ENCODE measurements around the gene RAB3B. TPM values are rescaled to one million over a fixed set of nuclear protein-coding genes. Genes with fewer than 3 reads are reported as not detected.

The RAB3B gene
- total and polyA plus RNA-seq, 5 donors: 0.02 to 0.06 TPM; not detected in 3

DNA sequence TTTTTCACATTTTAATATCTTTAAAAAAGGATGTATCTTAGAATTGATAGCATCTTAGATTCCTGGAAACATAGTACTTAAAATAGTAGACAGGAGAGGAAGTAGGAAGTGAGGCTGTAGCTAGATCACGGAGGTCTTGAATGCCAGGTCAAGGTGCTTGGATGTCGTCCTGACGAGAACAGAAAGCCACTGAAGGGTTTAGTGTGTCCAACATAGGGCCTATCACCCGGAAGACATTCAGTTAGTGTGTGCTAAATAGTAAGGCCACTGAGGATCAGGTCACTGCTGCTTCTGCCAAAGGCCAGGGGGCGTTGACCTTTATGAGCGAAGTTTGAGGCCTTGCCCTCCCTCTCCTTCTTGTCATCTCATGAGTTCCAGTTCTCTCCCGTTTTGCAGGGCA lies 35.7 kb downstream of the RAB3B start:
- ATAC-seq (no peak), DNase-seq (no peak)
- H3K4me1 ChIP-seq (ENCODE audit: control insufficient read depth, insufficient read depth, low read length): no peaks in the 10 kb centered on the region
- WGBS: 77% methylated on average over 7 of the region's 7 CpGs
- no peak overlapping the region for H3K27ac ChIP-seq (ENCODE audit: low read length)
- no peaks in the 10 kb centered on the region for H3K9me3 ChIP-seq (ENCODE audit: control insufficient read depth, low read length)
- H3K27me3 ChIP-seq (ENCODE audit: control insufficient read depth, insufficient read depth): no peaks in the 10 kb centered on the region
- intact Hi-C loops (cut with DNase I): no loop called here
- no peak overlapping the region for H3K4me3 ChIP-seq (ENCODE audit: low read length)

DNA sequence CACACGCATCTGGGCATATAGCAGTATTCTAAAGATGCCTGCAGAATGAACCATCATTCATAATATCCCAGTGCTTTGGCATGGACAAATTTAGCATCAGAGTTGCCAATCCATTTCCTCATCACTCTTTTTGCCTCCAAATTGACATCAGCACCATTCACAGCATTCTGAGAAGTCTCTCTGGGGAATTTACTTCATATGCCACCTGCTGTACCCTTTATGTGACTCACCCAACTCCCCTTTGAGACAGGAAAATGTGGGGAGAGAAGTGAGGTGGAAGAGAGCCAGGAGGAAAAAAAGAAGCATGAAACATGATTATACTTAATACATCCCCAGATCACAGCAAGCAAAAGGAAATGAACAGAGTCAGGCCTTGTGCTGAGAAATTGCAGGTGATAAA lies 37.4 kb downstream of the RAB3B start:
- Histone ChIP-seq H3K27ac (ENCODE audit: low read length) (no peak overlapping the region), H3K4me3 (ENCODE audit: low read length) (no peak overlapping the region), H3K27me3 (ENCODE audit: control insufficient read depth, insufficient read depth) (no peaks in the 10 kb centered on the region), H3K9me3 (ENCODE audit: control insufficient read depth, low read length) (no peaks in the 10 kb centered on the region), H3K4me1 (ENCODE audit: control insufficient read depth, insufficient read depth, low read length) (no peaks in the 10 kb centered on the region)
- WGBS: 89% methylated on average over 1 of the region's 1 CpG
- intact Hi-C loops (cut with DNase I): no loop called here
- no peak for ATAC-seq
- DNase-seq: no peak

- ATAC-seq: no peak
- intact Hi-C loops (cut with DNase I): no loop called here
- DNase-seq: no peak
- Histone ChIP-seq H3K4me1 (ENCODE audit: control insufficient read depth, insufficient read depth, low read length) (no peaks in the 10 kb centered on the region), H3K4me3 (ENCODE audit: low read length) (no peak overlapping the region), H3K9me3 (ENCODE audit: control insufficient read depth, low read length) (no peaks in the 10 kb centered on the region), H3K27ac (ENCODE audit: low read length) (no peak overlapping the region), H3K27me3 (ENCODE audit: control insufficient read depth, insufficient read depth) (no peaks in the 10 kb centered on the region)
- 47% methylated on average over 1 of the region's 1 CpG for WGBS
Observed at GRCh38 chr1:51952638-51953037, 37.9 kb downstream of the RAB3B start.

GRCh38 chr1:51950701-51951100 lies 39.8 kb downstream of the RAB3B start:
- Histone ChIP-seq H3K4me3 (ENCODE audit: low read length) (no peak overlapping the region), H3K27me3 (ENCODE audit: control insufficient read depth, insufficient read depth) (no peaks in the 10 kb centered on the region), H3K4me1 (ENCODE audit: control insufficient read depth, insufficient read depth, low read length) (no peaks in the 10 kb centered on the region), H3K27ac (ENCODE audit: low read length) (no peak overlapping the region), H3K9me3 (ENCODE audit: control insufficient read depth, low read length) (no peaks in the 10 kb centered on the region)
- no peak for DNase-seq
- intact Hi-C loops (cut with DNase I): no loop called here
- ATAC-seq: no peak
- WGBS: 62% methylated on average over 4 of the region's 4 CpGs

- no peaks in the 10 kb centered on the region for H3K4me1 ChIP-seq (ENCODE audit: control insufficient read depth, insufficient read depth, low read length)
- no peak overlapping the region for H3K27ac ChIP-seq (ENCODE audit: low read length)
- no peak for ATAC-seq
- DNase-seq: no peak
- no peaks in the 10 kb centered on the region for H3K9me3 ChIP-seq (ENCODE audit: control insufficient read depth, low read length)
- no peaks in the 10 kb centered on the region for H3K27me3 ChIP-seq (ENCODE audit: control insufficient read depth, insufficient read depth)
- no peak overlapping the region for H3K4me3 ChIP-seq (ENCODE audit: low read length)
- WGBS: 80% methylated on average over 9 of the region's 9 CpGs
- intact Hi-C loops (cut with DNase I): no loop called here
Observed at GRCh38 chr1:51949014-51949702, 41.3 kb downstream of the RAB3B start.

GRCh38 chr1:51948491-51948915 lies 42.0 kb downstream of the RAB3B start:
- intact Hi-C loops (cut with DNase I): no loop called here
- DNase-seq (no peak), ATAC-seq (no peak)
- 77% methylated on average over 2 of the region's 2 CpGs for WGBS
- Histone ChIP-seq H3K4me1 (ENCODE audit: control insufficient read depth, insufficient read depth, low read length) (no peaks in the 10 kb centered on the region), H3K27ac (ENCODE audit: low read length) (no peak overlapping the region), H3K4me3 (ENCODE audit: low read length) (no peak overlapping the region), H3K27me3 (ENCODE audit: control insufficient read depth, insufficient read depth) (no peaks in the 10 kb centered on the region), H3K9me3 (ENCODE audit: control insufficient read depth, low read length) (no peaks in the 10 kb centered on the region)

DNA sequence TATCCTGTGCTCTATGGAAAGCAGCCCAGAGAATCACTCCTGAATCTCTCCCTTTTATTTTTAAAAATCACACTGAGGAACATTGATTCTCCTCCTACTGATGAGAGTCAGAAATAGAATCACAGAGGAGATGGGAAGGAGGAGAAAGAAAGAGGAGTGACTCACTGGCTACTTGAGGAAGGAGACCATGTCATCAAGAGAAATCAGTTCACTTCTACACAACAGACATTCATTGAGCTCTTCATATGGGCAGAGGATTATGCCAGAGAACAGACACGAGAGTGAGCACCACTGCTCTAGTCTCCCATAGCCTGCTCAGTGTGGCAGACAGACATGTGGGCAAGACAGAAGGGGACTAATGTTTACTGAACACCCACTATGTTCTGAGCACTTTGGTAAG lies 44.2 kb downstream of the RAB3B start:
- WGBS: 71% methylated on average over 1 of the region's 1 CpG
- H3K27me3 ChIP-seq (ENCODE audit: control insufficient read depth, insufficient read depth): no peaks in the 10 kb centered on the region
- no peak overlapping the region for H3K4me3 ChIP-seq (ENCODE audit: low read length)
- peaks cover 2% of the 10 kb centered on the region for H3K9me3 ChIP-seq (ENCODE audit: control insufficient read depth, low read length)
- H3K4me1 ChIP-seq (ENCODE audit: control insufficient read depth, insufficient read depth, low read length): no peaks in the 10 kb centered on the region
- DNase-seq (no peak), ATAC-seq (no peak)
- no peak overlapping the region for H3K27ac ChIP-seq (ENCODE audit: low read length)
- intact Hi-C loops (cut with DNase I): no loop called here

DNA sequence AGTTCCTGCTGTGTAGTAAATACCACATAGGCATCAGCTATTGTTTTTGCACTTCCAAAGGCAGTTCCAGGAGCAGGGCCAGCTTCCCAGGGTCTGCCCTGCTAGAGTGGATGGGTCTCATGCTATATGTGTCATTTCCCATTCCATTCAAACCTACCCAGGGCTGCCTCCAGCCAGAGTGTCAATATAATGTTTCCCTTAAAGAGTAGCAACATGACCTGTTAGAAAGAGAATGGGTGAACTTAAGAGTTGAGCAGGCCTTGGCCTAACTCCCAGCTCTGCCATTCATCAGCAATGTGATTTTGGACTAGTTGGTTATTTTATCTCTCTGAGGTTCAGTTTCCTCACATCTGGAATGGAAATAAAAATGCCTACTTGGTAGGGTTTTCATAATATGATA lies 44.9 kb downstream of the RAB3B start:
- H3K9me3 ChIP-seq (ENCODE audit: control insufficient read depth, low read length): peaks cover 2% of the 10 kb centered on the region
- H3K4me3 ChIP-seq (ENCODE audit: low read length): no peak overlapping the region
- no peak for DNase-seq
- intact Hi-C loops (cut with DNase I): no loop called here
- no peak for ATAC-seq
- no peaks in the 10 kb centered on the region for H3K27me3 ChIP-seq (ENCODE audit: control insufficient read depth, insufficient read depth)
- no peaks in the 10 kb centered on the region for H3K4me1 ChIP-seq (ENCODE audit: control insufficient read depth, insufficient read depth, low read length)
- H3K27ac ChIP-seq (ENCODE audit: low read length): no peak overlapping the region

GRCh38 chr1:51942281-51942680 lies 48.2 kb downstream of the RAB3B start:
- intact Hi-C loops (cut with DNase I): no loop called here
- peaks cover 2% of the 10 kb centered on the region for H3K9me3 ChIP-seq (ENCODE audit: control insufficient read depth, low read length)
- DNase-seq: no peak
- WGBS: 93% methylated on average over 2 of the region's 2 CpGs
- H3K27me3 ChIP-seq (ENCODE audit: control insufficient read depth, insufficient read depth): no peaks in the 10 kb centered on the region
- H3K27ac ChIP-seq (ENCODE audit: low read length): no peak overlapping the region
- ATAC-seq: no peak
- no peaks in the 10 kb centered on the region for H3K4me1 ChIP-seq (ENCODE audit: control insufficient read depth, insufficient read depth, low read length)
- H3K4me3 ChIP-seq (ENCODE audit: low read length): no peak overlapping the region

- Histone ChIP-seq H3K9me3 (ENCODE audit: control insufficient read depth, low read length) (peaks cover 2% of the 10 kb centered on the region), H3K27ac (ENCODE audit: low read length) (no peak overlapping the region), H3K4me3 (ENCODE audit: low read length) (no peak overlapping the region), H3K27me3 (ENCODE audit: control insufficient read depth, insufficient read depth) (no peaks in the 10 kb centered on the region), H3K4me1 (ENCODE audit: control insufficient read depth, insufficient read depth, low read length) (no peaks in the 10 kb centered on the region)
- no peak for DNase-seq
- intact Hi-C loops (cut with DNase I): no loop called here
- no peak for ATAC-seq
Observed at GRCh38 chr1:51941528-51941927, 49.0 kb downstream of the RAB3B start.

- Histone ChIP-seq H3K27ac (ENCODE audit: low read length) (no peak overlapping the region), H3K27me3 (ENCODE audit: control insufficient read depth, insufficient read depth) (no peaks in the 10 kb centered on the region), H3K4me3 (ENCODE audit: low read length) (no peak overlapping the region), H3K4me1 (ENCODE audit: control insufficient read depth, insufficient read depth, low read length) (no peaks in the 10 kb centered on the region), H3K9me3 (ENCODE audit: control insufficient read depth, low read length) (peaks cover 2% of the 10 kb centered on the region)
- intact Hi-C loops (cut with DNase I): no loop called here
- ATAC-seq (no peak), DNase-seq (no peak)
- WGBS: 87% methylated on average over 4 of the region's 4 CpGs
Observed at GRCh38 chr1:51937112-51937511, 53.4 kb downstream of the RAB3B start.

DNA sequence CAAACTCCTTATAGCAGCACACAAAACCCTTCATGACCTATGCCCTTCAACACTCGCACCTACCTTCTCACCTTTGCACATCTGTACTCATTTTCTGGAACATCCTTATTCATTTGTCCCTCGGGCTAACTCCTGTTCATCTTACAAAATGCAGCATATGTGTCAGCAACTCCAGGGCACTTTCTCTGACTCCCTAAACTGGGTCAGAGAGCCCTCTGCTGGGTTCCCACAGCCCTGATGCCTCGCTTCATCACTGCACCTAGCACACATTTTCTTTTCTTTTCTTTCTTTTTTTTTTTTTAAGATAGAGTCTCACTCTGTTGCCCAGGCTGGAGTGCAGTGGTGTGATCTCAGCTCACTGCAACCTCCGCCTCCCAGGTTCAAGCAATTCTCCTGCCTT lies 54.0 kb downstream of the RAB3B start:
- Histone ChIP-seq H3K4me3 (ENCODE audit: low read length) (no peak overlapping the region), H3K9me3 (ENCODE audit: control insufficient read depth, low read length) (no peaks in the 10 kb centered on the region), H3K4me1 (ENCODE audit: control insufficient read depth, insufficient read depth, low read length) (no peaks in the 10 kb centered on the region), H3K27ac (ENCODE audit: low read length) (no peak overlapping the region), H3K27me3 (ENCODE audit: control insufficient read depth, insufficient read depth) (no peaks in the 10 kb centered on the region)
- 81% methylated on average over 4 of the region's 4 CpGs for WGBS
- intact Hi-C loops (cut with DNase I): no loop called here
- DNase-seq: no peak
- no peak for ATAC-seq
